Peyer's patch (tissue), 4 donors: ENCODE measurements around the gene EZH1.

Source experiments
- CTCF ChIP-seq, 6 experiments: fragments of 450-650 bp in 4 of 6; fragments of 200-600 bp in 2 of 6; sonication (generic) in 1 of 6; IDR thresholded peaks; one replicate each; pipeline ENCODE4 v1.5.1; 2017 to 2019; ENCODE audit warnings: antibody characterized with exemption in 6 of 6, mild to moderate bottlenecking in 3 of 6, moderate library complexity in 1 of 6
- POLR2A ChIP-seq, 2 donors: fragments of 450-650 bp; IDR thresholded peaks; one replicate each; pipeline ENCODE4 v1.5.1; 2017; ENCODE audit warnings: antibody characterized with exemption in 2 of 2, mild to moderate bottlenecking in 2 of 2, moderate library complexity in 2 of 2

GRCh38 chr17:42691021-42691545 is 53.8 kb downstream of the EZH1 start:
- TF ChIP-seq CTCF (IDR thresholded peaks at IDR 0.05) (no peak), POLR2A (IDR thresholded peaks at IDR 0.05) (no peak)
